ENCODE measurements around the gene TMPRSS11A. TPM values are rescaled to one million over a fixed set of nuclear protein-coding genes. Genes with fewer than 3 reads are reported as not detected.
A peak's percentile ranks its signal among the peaks of the same experiment; 100 is the strongest.

Gene TMPRSS11A
- total RNA-seq, 1 experiment from 2014 or later: not detected

DNA sequence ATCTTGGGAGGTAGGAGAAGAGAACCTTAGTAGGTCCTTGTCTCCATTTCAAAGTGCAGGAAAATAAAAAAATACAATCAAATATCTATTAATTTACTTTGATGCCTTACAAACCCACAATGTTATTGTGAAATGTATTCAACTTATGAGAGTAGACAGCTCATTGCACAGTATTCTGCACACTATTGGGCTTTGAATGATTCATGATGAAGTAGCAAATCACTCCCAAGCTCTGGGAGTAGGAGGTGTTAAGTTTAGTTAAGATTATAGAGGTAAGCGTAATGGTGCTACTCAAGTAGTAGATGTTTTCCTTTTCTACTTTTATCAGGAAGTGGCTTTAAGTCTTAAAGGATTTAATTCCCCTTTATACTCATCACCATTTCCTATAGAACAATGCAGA is 32.8 kb upstream of the TMPRSS11A start:
- no peaks in the 10 kb centered on the region for H3K36me3 ChIP-seq (ENCODE audit: low read depth, low read length)
- TF ChIP-seq EZH2 (IDR thresholded peaks at IDR 0.05; ENCODE audit: low read length, unreplicated experiment): no peak
- TF ChIP-seq, protein P1, sequence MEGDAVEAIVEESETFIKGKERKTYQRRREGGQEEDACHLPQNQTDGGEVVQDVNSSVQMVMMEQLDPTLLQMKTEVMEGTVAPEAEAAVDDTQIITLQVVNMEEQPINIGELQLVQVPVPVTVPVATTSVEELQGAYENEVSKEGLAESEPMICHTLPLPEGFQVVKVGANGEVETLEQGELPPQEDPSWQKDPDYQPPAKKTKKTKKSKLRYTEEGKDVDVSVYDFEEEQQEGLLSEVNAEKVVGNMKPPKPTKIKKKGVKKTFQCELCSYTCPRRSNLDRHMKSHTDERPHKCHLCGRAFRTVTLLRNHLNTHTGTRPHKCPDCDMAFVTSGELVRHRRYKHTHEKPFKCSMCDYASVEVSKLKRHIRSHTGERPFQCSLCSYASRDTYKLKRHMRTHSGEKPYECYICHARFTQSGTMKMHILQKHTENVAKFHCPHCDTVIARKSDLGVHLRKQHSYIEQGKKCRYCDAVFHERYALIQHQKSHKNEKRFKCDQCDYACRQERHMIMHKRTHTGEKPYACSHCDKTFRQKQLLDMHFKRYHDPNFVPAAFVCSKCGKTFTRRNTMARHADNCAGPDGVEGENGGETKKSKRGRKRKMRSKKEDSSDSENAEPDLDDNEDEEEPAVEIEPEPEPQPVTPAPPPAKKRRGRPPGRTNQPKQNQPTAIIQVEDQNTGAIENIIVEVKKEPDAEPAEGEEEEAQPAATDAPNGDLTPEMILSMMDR (conservative IDR thresholded peaks at IDR 0.05; ENCODE audit: low read depth, low read length): no peak
- no peak for TF ChIP-seq EZH2phosphoT487 (IDR thresholded peaks at IDR 0.05; ENCODE audit: borderline replicate concordance, low read length)
- no peaks in the 10 kb centered on the region for H4K20me1 ChIP-seq (ENCODE audit: low read length)
- no peak overlapping the region for H2AFZ ChIP-seq (ENCODE audit: low read length)
- POLR2A ChIA-PET (ENCODE audit: unreplicated experiment): no interaction called here
- DNase-seq: no peak
- no peak overlapping the region for H3K4me3 ChIP-seq (ENCODE audit: low read length)
- intact Hi-C loops (cut with micrococcal nuclease): no loop called here
- H3K9me2 ChIP-seq (replicated peaks; ENCODE audit: low read length): no peaks in the 10 kb centered on the region
- no peaks in the 10 kb centered on the region for H3K4me1 ChIP-seq (ENCODE audit: insufficient read depth, low read length)
- H3K4me2 ChIP-seq (ENCODE audit: low read length): no peak overlapping the region
- H3K27me3 ChIP-seq (ENCODE audit: low read length): peaks cover 89% of the 10 kb centered on the region
- BruUV-seq (replicated peaks): no TSS peak
- no peaks in the 10 kb centered on the region for H3K9me3 ChIP-seq (ENCODE audit: low read length)
- no peaks in the 10 kb centered on the region for H3F3A ChIP-seq (ENCODE audit: low read length, unreplicated experiment)
- H3K9ac ChIP-seq (ENCODE audit: low read length): no peak overlapping the region
- no peaks in the 10 kb centered on the region for H3K79me2 ChIP-seq (ENCODE audit: low read length)
- ATAC-seq: no peak
- H3K27ac ChIP-seq (ENCODE audit: low read length): no peak overlapping the region
- CTCF ChIA-PET: no interaction called here

DNA sequence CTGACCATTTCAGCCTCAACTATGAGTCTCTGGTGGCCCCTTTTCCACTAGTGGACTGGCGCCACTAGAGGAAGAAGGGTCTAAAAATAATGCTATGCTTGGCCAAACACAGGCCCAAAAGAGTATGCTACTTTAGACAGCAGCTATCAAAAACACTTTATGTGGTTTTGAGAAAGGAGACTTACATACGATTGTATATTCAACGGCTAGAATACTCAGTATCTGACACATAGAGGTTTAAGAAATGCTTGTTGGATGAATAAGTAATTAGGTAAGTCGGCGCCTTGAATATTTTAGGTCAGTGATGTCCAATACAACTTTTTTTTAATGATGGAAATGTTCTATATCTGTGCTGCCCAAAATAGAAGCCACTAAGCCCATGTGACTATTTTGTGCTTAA is 25.7 kb upstream of the TMPRSS11A start:
- intact Hi-C loops (cut with micrococcal nuclease): loop anchor here (1.0 to 2.0 kb wide), 2 partner anchors 116 to 186 kb away; no protein-coding TSS in a partner anchor
- H3K79me2 ChIP-seq (ENCODE audit: low read length): no peaks in the 10 kb centered on the region
- H3K9me3 ChIP-seq (ENCODE audit: low read length): no peaks in the 10 kb centered on the region
- TF ChIP-seq EZH2phosphoT487 (IDR thresholded peaks at IDR 0.05; ENCODE audit: borderline replicate concordance, low read length) (no peak), EZH2 (IDR thresholded peaks at IDR 0.05; ENCODE audit: low read length, unreplicated experiment) (no peak)
- TF ChIP-seq, protein P1 (conservative IDR thresholded peaks at IDR 0.05; ENCODE audit: low read depth, low read length): no peak
- no peak for DNase-seq
- ATAC-seq: no peak
- H3K4me2 ChIP-seq (ENCODE audit: low read length): no peak overlapping the region
- no peaks in the 10 kb centered on the region for H3K9me2 ChIP-seq (replicated peaks; ENCODE audit: low read length)
- no peak overlapping the region for H2AFZ ChIP-seq (ENCODE audit: low read length)
- POLR2A ChIA-PET (ENCODE audit: unreplicated experiment): no interaction called here
- no peaks in the 10 kb centered on the region for H3K36me3 ChIP-seq (ENCODE audit: low read depth, low read length)
- peaks cover 3% of the 10 kb centered on the region; the same call in 1 of the 2 replicates for H3K4me1 ChIP-seq (ENCODE audit: insufficient read depth, low read length)
- no TSS peak for BruUV-seq (replicated peaks)
- H3F3A ChIP-seq (ENCODE audit: low read length, unreplicated experiment): no peaks in the 10 kb centered on the region
- H4K20me1 ChIP-seq (ENCODE audit: low read length): no peaks in the 10 kb centered on the region
- CTCF ChIA-PET: no interaction called here
- H3K27ac ChIP-seq (ENCODE audit: low read length): no peak overlapping the region
- no peak overlapping the region for H3K9ac ChIP-seq (ENCODE audit: low read length)
- H3K4me3 ChIP-seq (ENCODE audit: low read length): no peak overlapping the region
- H3K27me3 ChIP-seq (ENCODE audit: low read length): peaks cover 34% of the 10 kb centered on the region; the same call in 1 of the 2 replicates

DNA sequence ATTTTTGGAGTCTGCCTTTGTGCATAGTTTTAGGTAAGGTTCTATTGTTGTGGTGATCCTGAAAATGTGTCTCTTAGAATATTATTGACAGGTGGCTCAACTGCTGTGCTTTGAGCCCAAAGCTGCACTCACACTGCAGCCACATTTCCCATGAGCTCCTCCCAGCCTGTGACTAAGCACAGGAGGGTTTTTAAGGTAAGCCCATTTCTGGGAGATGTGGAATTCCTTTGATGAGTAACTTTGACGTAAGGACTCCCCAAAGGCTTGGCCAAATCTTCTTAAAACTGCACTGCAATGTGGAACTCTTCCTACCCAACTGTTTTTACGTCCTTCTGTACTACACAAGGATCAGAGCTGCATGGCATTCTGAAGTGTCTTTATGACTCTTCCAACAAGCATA is 20.0 kb upstream of the TMPRSS11A start:
- DNase-seq: peak; percentile 59
- H4K20me1 ChIP-seq (ENCODE audit: low read length): no peaks in the 10 kb centered on the region
- H3K4me3 ChIP-seq (ENCODE audit: low read length): no peak overlapping the region
- no peak overlapping the region for H2AFZ ChIP-seq (ENCODE audit: low read length)
- intact Hi-C loops (cut with micrococcal nuclease): no loop called here
- H3K27ac ChIP-seq (ENCODE audit: low read length): no peak overlapping the region
- TF ChIP-seq EZH2 (IDR thresholded peaks at IDR 0.05; ENCODE audit: low read length, unreplicated experiment): no peak
- TF ChIP-seq EZH2phosphoT487 (IDR thresholded peaks at IDR 0.05; ENCODE audit: borderline replicate concordance, low read length): no peak
- TF ChIP-seq, protein P1 (conservative IDR thresholded peaks at IDR 0.05; ENCODE audit: low read depth, low read length): no peak
- BruUV-seq (replicated peaks): no TSS peak
- no peaks in the 10 kb centered on the region for H3K36me3 ChIP-seq (ENCODE audit: low read depth, low read length)
- H3K9me3 ChIP-seq (ENCODE audit: low read length): no peaks in the 10 kb centered on the region
- H3K9me2 ChIP-seq (replicated peaks; ENCODE audit: low read length): no peaks in the 10 kb centered on the region
- no peaks in the 10 kb centered on the region for H3K79me2 ChIP-seq (ENCODE audit: low read length)
- H3K27me3 ChIP-seq (ENCODE audit: low read length): peaks cover 21% of the 10 kb centered on the region
- H3K4me1 ChIP-seq (ENCODE audit: insufficient read depth, low read length): no peaks in the 10 kb centered on the region
- H3F3A ChIP-seq (ENCODE audit: low read length, unreplicated experiment): no peaks in the 10 kb centered on the region
- ChIA-PET CTCF (no interaction called here), POLR2A (ENCODE audit: unreplicated experiment) (interaction anchor here (0.6 kb wide), 1 partner anchor 49 kb away, joined by 3 read pairs; no protein-coding TSS in a partner anchor)
- peak; percentile 22; the same call in 1 of the 2 replicates for ATAC-seq
- H3K9ac ChIP-seq (ENCODE audit: low read length): no peak overlapping the region
- no peak overlapping the region for H3K4me2 ChIP-seq (ENCODE audit: low read length)
